ENCODE results near the gene HDAC7. TPM values are rescaled to one million over a fixed set of nuclear protein-coding genes. Genes with fewer than 3 reads are reported as not detected.

The HDAC7 gene
- polyA plus RNA-seq, 1 experiment, result 67.0 TPM

DNA sequence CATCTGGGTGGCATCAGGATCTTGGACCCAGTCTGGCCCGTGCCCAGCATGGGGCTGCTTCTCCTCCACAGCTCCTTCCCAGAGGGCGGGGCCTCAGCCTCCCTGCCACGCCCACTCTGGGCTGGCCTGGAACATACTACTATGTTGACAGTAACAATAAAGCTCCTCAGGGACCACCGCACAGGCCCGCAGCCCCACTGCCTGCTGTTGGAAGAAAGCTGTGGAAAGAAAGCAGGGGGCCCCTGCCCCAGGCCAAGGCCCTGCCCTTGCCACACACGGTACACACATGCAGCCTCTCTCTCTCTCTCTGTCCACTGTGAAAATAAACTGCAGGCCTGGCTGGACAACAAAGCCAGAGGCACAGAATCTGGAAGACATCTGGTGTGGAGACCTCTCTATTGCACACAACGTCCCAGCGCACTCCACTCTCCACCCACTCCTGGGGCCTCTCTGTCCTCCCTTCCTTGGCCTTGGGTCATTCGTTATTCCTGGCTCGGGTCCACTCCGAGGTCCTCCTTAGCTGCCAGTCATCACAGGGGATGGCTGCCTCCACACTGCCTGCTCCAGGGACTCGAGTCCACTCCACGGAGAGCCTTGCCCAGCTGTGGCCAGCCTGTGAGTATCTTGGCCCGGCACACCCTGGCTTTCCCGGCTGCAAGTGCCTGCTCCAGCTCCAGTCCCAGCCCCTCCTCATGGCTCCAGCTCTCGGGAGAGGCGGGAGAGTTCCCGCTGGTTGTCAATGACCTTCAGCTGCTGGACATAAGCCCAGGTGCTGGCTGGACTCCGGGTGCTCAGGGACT lies 82.6 kb downstream of the HDAC7 start:
- TF ChIP-seq, protein P1, sequence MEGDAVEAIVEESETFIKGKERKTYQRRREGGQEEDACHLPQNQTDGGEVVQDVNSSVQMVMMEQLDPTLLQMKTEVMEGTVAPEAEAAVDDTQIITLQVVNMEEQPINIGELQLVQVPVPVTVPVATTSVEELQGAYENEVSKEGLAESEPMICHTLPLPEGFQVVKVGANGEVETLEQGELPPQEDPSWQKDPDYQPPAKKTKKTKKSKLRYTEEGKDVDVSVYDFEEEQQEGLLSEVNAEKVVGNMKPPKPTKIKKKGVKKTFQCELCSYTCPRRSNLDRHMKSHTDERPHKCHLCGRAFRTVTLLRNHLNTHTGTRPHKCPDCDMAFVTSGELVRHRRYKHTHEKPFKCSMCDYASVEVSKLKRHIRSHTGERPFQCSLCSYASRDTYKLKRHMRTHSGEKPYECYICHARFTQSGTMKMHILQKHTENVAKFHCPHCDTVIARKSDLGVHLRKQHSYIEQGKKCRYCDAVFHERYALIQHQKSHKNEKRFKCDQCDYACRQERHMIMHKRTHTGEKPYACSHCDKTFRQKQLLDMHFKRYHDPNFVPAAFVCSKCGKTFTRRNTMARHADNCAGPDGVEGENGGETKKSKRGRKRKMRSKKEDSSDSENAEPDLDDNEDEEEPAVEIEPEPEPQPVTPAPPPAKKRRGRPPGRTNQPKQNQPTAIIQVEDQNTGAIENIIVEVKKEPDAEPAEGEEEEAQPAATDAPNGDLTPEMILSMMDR (IDR thresholded peaks at IDR 0.05; ENCODE audit: insufficient read depth, low read depth, low read length), result no peak
- ChIA-PET POLR2A (interaction anchor here (0.6 to 0.8 kb wide), 2 partner anchors 42 to 97 kb away, joined by 3 to 7 read pairs; no protein-coding TSS in a partner anchor), CTCF (interaction anchor here (0.8 to 17.6 kb wide), 7 partner anchors 10 to 101 kb away, joined by 4 to 454 read pairs (median 18); partner anchors contain the start of genes RAPGEF3 and SLC48A1)
- DNase-seq (ENCODE audit: low read depth), result no peak
- no peak overlapping the region for H3K4me3 ChIP-seq (ENCODE audit: low read depth, low read length)
- peaks cover 3% of the 10 kb centered on the region; the same call in 1 of the 2 replicates for H3K27me3 ChIP-seq (ENCODE audit: control insufficient read depth, insufficient read depth, low read length)
- H3K36me3 ChIP-seq (ENCODE audit: control insufficient read depth, insufficient read depth, low read length), result no peaks in the 10 kb centered on the region

DNA sequence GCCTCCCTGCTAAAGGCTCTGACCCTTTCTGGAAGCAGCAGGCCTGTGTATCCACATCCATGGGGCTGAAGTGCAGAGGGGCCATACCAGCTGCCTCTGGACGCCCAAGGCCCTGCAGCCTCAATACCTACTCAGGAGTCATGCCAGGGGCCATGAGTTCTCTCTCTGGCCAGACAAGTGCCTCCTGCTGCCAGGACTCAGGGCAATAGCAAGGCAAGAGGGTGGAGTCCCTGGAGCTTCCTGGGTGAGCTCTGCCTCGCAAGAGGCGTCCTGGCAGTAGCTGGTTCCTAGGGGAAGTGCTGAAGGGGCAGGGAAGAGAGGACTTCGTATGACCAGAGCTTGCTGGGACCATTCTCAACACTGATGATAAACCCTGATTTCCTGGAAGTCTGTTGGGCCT lies 83.5 kb downstream of the HDAC7 start:
- no peak for DNase-seq (ENCODE audit: low read depth)
- CTCF ChIA-PET, result interaction anchor here (0.8 to 17.6 kb wide), 7 partner anchors 9 to 102 kb away, joined by 4 to 454 read pairs (median 18); partner anchors contain the start of genes RAPGEF3 and SLC48A1
- no peaks in the 10 kb centered on the region for H3K36me3 ChIP-seq (ENCODE audit: control insufficient read depth, insufficient read depth, low read length)
- TF ChIP-seq, protein P1 (IDR thresholded peaks at IDR 0.05; ENCODE audit: insufficient read depth, low read depth, low read length), result no peak
- H3K27me3 ChIP-seq (ENCODE audit: control insufficient read depth, insufficient read depth, low read length), result peaks cover 3% of the 10 kb centered on the region; the same call in 1 of the 2 replicates
- POLR2A ChIA-PET, result interaction anchor here (0.6 to 0.8 kb wide), 2 partner anchors 43 to 98 kb away, joined by 3 to 7 read pairs; no protein-coding TSS in a partner anchor
- H3K4me3 ChIP-seq (ENCODE audit: low read depth, low read length), result no peak overlapping the region

DNA sequence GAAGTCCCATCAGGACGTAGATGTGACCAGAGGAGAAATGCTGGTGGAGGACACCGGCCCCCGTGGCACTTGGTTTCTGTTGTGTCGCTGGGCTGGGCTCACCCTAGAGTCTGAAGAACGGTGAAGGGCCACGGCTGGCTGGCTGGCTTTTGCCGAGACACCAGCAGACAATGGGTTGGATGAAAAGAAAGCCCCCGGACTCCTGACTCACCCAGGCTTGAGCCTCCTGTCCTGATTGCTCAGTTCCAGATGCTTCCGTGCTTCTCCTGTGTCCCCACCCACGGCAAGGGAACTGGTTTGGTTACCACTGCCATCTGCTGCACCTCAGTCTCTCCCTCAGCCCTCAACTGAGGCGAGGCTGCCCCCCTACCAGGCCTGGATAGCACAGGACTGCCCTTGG lies 84.1 kb downstream of the HDAC7 start:
- TF ChIP-seq, protein P1 (IDR thresholded peaks at IDR 0.05; ENCODE audit: insufficient read depth, low read depth, low read length), result no peak
- no peaks in the 10 kb centered on the region for H3K36me3 ChIP-seq (ENCODE audit: control insufficient read depth, insufficient read depth, low read length)
- H3K4me3 ChIP-seq (ENCODE audit: low read depth, low read length), result no peak overlapping the region
- ChIA-PET POLR2A (no interaction called here), CTCF (interaction anchor here (2.6 to 17.6 kb wide), 4 partner anchors 9 to 38 kb away, joined by 12 to 454 read pairs (median 93); partner anchors contain the start of genes RAPGEF3 and SLC48A1)
- peaks cover 3% of the 10 kb centered on the region; the same call in 1 of the 2 replicates for H3K27me3 ChIP-seq (ENCODE audit: control insufficient read depth, insufficient read depth, low read length)
- no peak for DNase-seq (ENCODE audit: low read depth)

DNA sequence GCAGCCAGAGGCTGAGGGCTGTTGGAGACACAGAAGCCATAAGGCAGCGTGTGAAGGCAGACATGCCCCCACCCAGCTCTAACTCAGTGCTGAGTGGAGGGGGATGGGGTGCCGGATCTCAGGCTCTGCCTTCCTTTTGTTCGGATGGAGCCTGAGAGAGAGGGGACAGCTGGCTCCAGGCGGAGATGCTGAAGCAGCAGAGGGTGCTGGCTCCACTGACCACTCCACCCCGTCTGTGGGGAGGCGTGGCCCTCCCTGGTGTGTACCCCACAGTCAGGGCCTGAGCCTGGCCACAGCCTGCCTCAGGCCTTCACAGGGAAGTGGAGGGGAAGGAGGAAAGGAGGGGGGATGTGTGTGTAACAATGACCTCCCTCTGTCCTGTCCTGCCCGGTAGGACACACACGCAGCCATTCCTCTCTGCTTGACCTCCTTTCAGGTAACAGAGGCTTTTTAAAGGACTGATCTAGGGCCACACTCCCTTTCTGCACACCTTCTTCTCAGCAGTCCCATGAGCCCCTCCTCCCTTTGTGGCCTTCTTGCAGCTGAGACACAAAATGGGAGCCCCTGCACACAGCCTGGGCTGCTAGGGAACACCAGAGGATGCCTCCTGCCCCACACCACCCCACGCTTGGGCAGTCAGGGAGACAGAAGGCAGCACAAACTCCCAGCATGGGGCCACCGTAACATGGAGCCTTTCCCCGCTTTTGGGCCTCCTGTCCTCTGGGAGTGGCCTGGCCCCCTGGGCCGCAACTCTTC lies 84.8 kb downstream of the HDAC7 start:
- H3K36me3 ChIP-seq (ENCODE audit: control insufficient read depth, insufficient read depth, low read length), result no peaks in the 10 kb centered on the region
- DNase-seq (ENCODE audit: low read depth), result no peak
- H3K27me3 ChIP-seq (ENCODE audit: control insufficient read depth, insufficient read depth, low read length), result peaks cover 3% of the 10 kb centered on the region; the same call in 1 of the 2 replicates
- H3K4me3 ChIP-seq (ENCODE audit: low read depth, low read length), result no peak overlapping the region
- ChIA-PET POLR2A (no interaction called here), CTCF (interaction anchor here (2.6 to 17.6 kb wide), 5 partner anchors 8 to 103 kb away, joined by 14 to 454 read pairs (median 30); partner anchors contain the start of gene SLC48A1)
- TF ChIP-seq, protein P1 (IDR thresholded peaks at IDR 0.05; ENCODE audit: insufficient read depth, low read depth, low read length), result no peak
